ACC112 (cell line): ENCODE data around the gene NAMPT.
"Not testable (repeated sequence)": the region's sequence is repeated elsewhere in the genome, so short reads cannot be mapped to it uniquely, and the experiment has no call there.

Source experiments
- H2AFZ ChIP-seq: fragments of 200-600 bp; sonication (generic); one replicate; pipeline ENCODE4 v1.6.0; 2017; ENCODE audit warnings: antibody characterized with exemption, low read length; ENCODE audit not compliant: unreplicated experiment
- H3K27ac ChIP-seq: fragments of 200-600 bp; sonication (generic); 2 replicates; pipeline ENCODE4 v1.5.1; 2014; ENCODE audit warnings: low read depth, mild to moderate bottlenecking, antibody characterized with exemption, low read length, moderate library complexity
- H3K27me3 ChIP-seq: fragments of 200-600 bp; sonication (generic); 2 replicates; pipeline ENCODE4 v1.6.1; 2014; ENCODE audit warnings: mild to moderate bottlenecking, antibody characterized with exemption, low read length, moderate library complexity, mixed read lengths; ENCODE audit not compliant: insufficient read depth
- H3K36me3 ChIP-seq: fragments of 200-600 bp; sonication (generic); 2 replicates; pipeline ENCODE4 v1.6.1; 2016; ENCODE audit warnings: mild to moderate bottlenecking, antibody characterized with exemption, low read length, moderate library complexity, mixed read lengths; ENCODE audit not compliant: insufficient read depth
- H3K4me1 ChIP-seq: fragments of 200-600 bp; sonication (generic); one replicate; pipeline ENCODE4 v1.6.1; 2016; ENCODE audit warnings: low read length, mixed read lengths; ENCODE audit not compliant: insufficient read depth, unreplicated experiment, control insufficient read depth
- H3K4me3 ChIP-seq: fragments of 200-600 bp; sonication (generic); 2 replicates; pipeline ENCODE4 v1.5.1; 2014; ENCODE audit warnings: mild to moderate bottlenecking, low read depth, low read length
- H3K79me2 ChIP-seq: fragments of 200-600 bp; sonication (generic); one replicate; pipeline ENCODE4 v1.6.0; 2016; ENCODE audit warnings: low read length; ENCODE audit not compliant: control insufficient read depth, unreplicated experiment, insufficient read depth

The NAMPT gene

GRCh38 chr7:106208944-106209343 is 75.8 kb downstream of the NAMPT start:
- H3K27ac ChIP-seq: not testable (repeated sequence)

GRCh38 chr7:106206826-106207541 is 77.8 kb downstream of the NAMPT start:
- no peaks in the 10 kb centered on the region for H3K36me3 ChIP-seq
- no peak overlapping the region for H2AFZ ChIP-seq
- peaks cover 11% of the 10 kb centered on the region for H3K4me1 ChIP-seq
- no peak overlapping the region for H3K4me3 ChIP-seq
- H3K79me2 ChIP-seq: no peaks in the 10 kb centered on the region
- H3K27me3 ChIP-seq: no peaks in the 10 kb centered on the region
- no peak overlapping the region for H3K27ac ChIP-seq

More at GRCh38 chr7:106208944-106209343, 75.8 kb downstream of the NAMPT start:
- not testable (repeated sequence) for H3K27me3 ChIP-seq, H3K79me2 ChIP-seq, H3K4me3 ChIP-seq, H3K36me3 ChIP-seq, H2AFZ ChIP-seq
- H3K4me1 ChIP-seq: peaks cover 11% of the 10 kb centered on the region

DNA sequence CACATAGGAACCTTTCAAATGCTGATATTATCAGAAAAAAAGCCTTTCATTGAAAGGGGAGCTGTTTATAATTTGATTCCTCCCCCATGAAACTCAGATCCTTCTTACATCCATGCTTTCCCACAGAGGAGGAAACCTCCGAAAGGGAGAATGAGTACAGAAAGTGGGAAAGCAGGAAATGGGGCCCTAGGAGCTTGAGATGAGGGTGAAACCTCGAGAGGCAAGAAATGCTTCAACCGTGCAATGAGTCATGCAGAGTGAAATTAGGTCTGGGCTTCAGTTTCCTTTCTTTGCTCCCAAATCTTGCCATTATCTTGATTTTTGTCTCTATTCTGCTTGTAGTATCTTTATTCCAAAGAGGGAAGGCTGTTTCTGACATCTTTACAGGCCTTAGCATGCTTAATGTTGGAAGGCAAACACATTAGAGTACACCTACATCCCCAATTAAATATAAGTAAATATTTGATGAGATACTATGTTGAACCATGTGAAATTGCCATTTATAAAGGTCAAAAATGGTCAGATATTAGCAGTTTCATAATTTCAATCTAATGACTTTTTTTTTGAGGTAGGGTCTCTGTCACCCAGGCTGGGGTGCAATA is 79.1 kb downstream of the NAMPT start:
- no peaks in the 10 kb centered on the region for H3K36me3 ChIP-seq
- H3K27ac ChIP-seq: peak overlapping the region; percentile 6; the same call in 1 of the 2 replicates
- H3K79me2 ChIP-seq: no peaks in the 10 kb centered on the region
- H2AFZ ChIP-seq: peak overlapping the region; percentile 51
- peak overlapping the region; percentile 5; the same call in 1 of the 2 replicates for H3K4me3 ChIP-seq
- peaks cover 11% of the 10 kb centered on the region for H3K4me1 ChIP-seq
- H3K27me3 ChIP-seq: no peaks in the 10 kb centered on the region

- Histone ChIP-seq H3K36me3 (no peaks in the 10 kb centered on the region), H2AFZ (peak overlapping the region; percentile 36), H3K27ac (no peak overlapping the region), H3K4me3 (no peak overlapping the region), H3K27me3 (no peaks in the 10 kb centered on the region), H3K79me2 (no peaks in the 10 kb centered on the region), H3K4me1 (peaks cover 11% of the 10 kb centered on the region)
Observed at GRCh38 chr7:106203473-106203872, 81.3 kb downstream of the NAMPT start.

DNA sequence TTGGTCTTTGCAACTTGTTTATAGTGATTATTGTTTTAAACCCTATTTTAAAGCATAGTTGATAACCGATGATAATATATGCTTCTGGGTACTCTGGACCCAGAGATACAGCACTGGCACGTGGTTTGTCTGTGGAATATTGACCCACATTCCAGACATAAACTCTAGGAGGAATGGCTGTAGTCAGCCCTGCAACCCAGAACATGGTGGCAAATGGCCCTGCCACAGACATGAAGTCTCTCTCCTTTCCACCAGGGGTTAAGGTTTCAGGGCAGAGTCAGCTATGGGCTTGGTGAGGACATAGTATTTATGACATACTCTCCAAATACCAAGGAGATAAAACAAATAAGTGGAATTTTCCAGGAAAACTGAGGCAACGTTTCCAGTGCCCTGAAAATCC is 83.6 kb downstream of the NAMPT start:
- Histone ChIP-seq H3K27ac (no peak overlapping the region), H3K27me3 (no peaks in the 10 kb centered on the region), H2AFZ (no peak overlapping the region)

GRCh38 chr7:106199813-106200364 is 84.9 kb downstream of the NAMPT start:
- Histone ChIP-seq H3K27ac (no peak overlapping the region), H3K4me1 (no peaks in the 10 kb centered on the region), H3K27me3 (no peaks in the 10 kb centered on the region), H3K4me3 (no peak overlapping the region), H3K79me2 (no peaks in the 10 kb centered on the region), H2AFZ (no peak overlapping the region), H3K36me3 (no peaks in the 10 kb centered on the region)

More for the DNA sequence above, 83.6 kb downstream of the NAMPT start:
- Histone ChIP-seq H3K36me3 (no peaks in the 10 kb centered on the region), H3K4me3 (no peak overlapping the region), H3K4me1 (peaks cover 11% of the 10 kb centered on the region), H3K79me2 (no peaks in the 10 kb centered on the region)

DNA sequence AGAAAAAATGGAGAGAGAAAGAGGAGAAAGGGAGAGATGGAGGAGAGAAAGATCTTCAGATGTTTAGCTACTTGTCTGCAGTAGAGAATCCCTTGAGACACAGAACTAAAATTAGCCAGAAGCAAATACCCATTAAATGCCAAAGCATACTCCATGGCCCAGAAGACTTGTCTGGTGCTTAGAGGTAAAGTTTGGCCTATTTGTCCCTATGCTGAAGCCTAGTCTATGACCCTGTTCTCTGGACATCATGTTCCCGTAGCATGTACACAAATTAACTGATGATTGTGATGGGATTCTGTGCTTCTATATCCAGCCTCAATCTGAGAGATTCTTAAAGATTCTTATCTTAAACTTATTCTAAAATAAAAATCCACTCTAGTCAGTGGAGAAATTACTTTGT is 85.8 kb downstream of the NAMPT start:
- H3K27ac ChIP-seq: no peak overlapping the region
- H2AFZ ChIP-seq: no peak overlapping the region
- no peaks in the 10 kb centered on the region for H3K4me1 ChIP-seq
- H3K36me3 ChIP-seq: no peaks in the 10 kb centered on the region
- no peaks in the 10 kb centered on the region for H3K27me3 ChIP-seq
- no peaks in the 10 kb centered on the region for H3K79me2 ChIP-seq
- no peak overlapping the region for H3K4me3 ChIP-seq
